Thymus (tissue), 11 donors: Measurements from ENCODE around the gene FGF12. TPM values are rescaled to one million over a fixed set of nuclear protein-coding genes. Genes with fewer than 3 reads are reported as not detected.

ENCODE experiments used
- DNase-seq, 9 donors: peaks; one replicate each; pipeline ENCODE4 v3.0.0-alpha.2; 2013; ENCODE audit warnings: low spot score in 9 of 9, low read depth in 6 of 9, missing footprints in 1 of 9
- H3K27ac ChIP-seq, 2 donors: one replicate each; pipeline ENCODE4 v1.5.1; 2013; ENCODE audit warnings: control low read depth in 1 of 2, low read depth in 1 of 2, low read length in 1 of 2, mild to moderate bottlenecking in 1 of 2, moderate library complexity in 1 of 2
- H3K27me3 ChIP-seq, 2 donors: one replicate each; pipeline ENCODE4 v1.5.1; 2013; ENCODE audit warnings: low read length in 1 of 2; ENCODE audit not compliant: control insufficient read depth in 2 of 2, insufficient read depth in 1 of 2
- H3K36me3 ChIP-seq, 2 donors: one replicate each; pipeline ENCODE4 v1.5.1; 2013; ENCODE audit warnings: low read length in 1 of 2, mild to moderate bottlenecking in 1 of 2, moderate library complexity in 1 of 2; ENCODE audit not compliant: control insufficient read depth in 2 of 2, insufficient read depth in 2 of 2
- H3K4me1 ChIP-seq, 2 donors: one replicate each; pipeline ENCODE4 v1.5.1; 2013; ENCODE audit warnings: low read length in 2 of 2; ENCODE audit not compliant: control insufficient read depth in 2 of 2, insufficient read depth in 2 of 2
- H3K4me3 ChIP-seq, 2 donors: one replicate each; pipeline ENCODE4 v1.5.1; 2013; ENCODE audit warnings: low read length in 2 of 2, control low read depth in 1 of 2, mild to moderate bottlenecking in 1 of 2
- H3K9me3 ChIP-seq, 2 donors: one replicate each; pipeline ENCODE4 v1.5.1; 2013; ENCODE audit warnings: low read length in 1 of 2, mild to moderate bottlenecking in 1 of 2; ENCODE audit not compliant: control insufficient read depth in 2 of 2, insufficient read depth in 1 of 2
- WGBS: extraction: QIAGEN DNeasy Blood & Tissue Kit; methylation state at CpG from one replicate; pipeline ENCODE4 v1.1.7; 2013; 5-methylcytosine and 5-hydroxymethylcytosine counted together
- polyA plus RNA-seq: library from polyadenylated mRNA; stranded (reverse); fragments of 200-250 nt; gene quantifications from one replicate; pipeline ENCODE4 v1.2.3, GENCODE V29; 2013
- total RNA-seq: library from RNA; stranded (reverse); fragments of 120-200 nt; gene quantifications from one replicate; pipeline ENCODE4 v1.2.4, GENCODE V29; 2013
- donor health status: healthy.

The FGF12 gene
- total and polyA plus RNA-seq, 2 donors, result 0.19 to 1.1 TPM

GRCh38 chr3:192553707-192554106, 173.6 kb downstream of the FGF12 start:
- WGBS, result 83% methylated on average over 5 of the region's 5 CpGs
- Histone ChIP-seq H3K4me3 (no peak overlapping the region), H3K36me3 (no peaks in the 10 kb centered on the region), H3K27ac (no peak overlapping the region), H3K4me1 (no peaks in the 10 kb centered on the region), H3K27me3 (no peaks in the 10 kb centered on the region), H3K9me3 (no peaks in the 10 kb centered on the region)
- DNase-seq, result no peak

GRCh38 chr3:192550356-192550755, 177.0 kb downstream of the FGF12 start:
- H3K9me3 ChIP-seq, result no peaks in the 10 kb centered on the region
- WGBS, result 55% methylated on average over 1 of the region's 1 CpG

GRCh38 chr3:192545333-192545732, 182.0 kb downstream of the FGF12 start:
- no peaks in the 10 kb centered on the region for H3K27me3 ChIP-seq
- no peak for DNase-seq

More at GRCh38 chr3:192550356-192550755, 177.0 kb downstream of the FGF12 start:
- Histone ChIP-seq H3K4me3 (no peak overlapping the region), H3K27ac (no peak overlapping the region), H3K27me3 (no peaks in the 10 kb centered on the region), H3K4me1 (no peaks in the 10 kb centered on the region), H3K36me3 (no peaks in the 10 kb centered on the region)
- no peak for DNase-seq

GRCh38 chr3:192543163-192543562, 184.2 kb downstream of the FGF12 start:
- no peaks in the 10 kb centered on the region for H3K27me3 ChIP-seq
- H3K36me3 ChIP-seq, result no peaks in the 10 kb centered on the region
- no peaks in the 10 kb centered on the region for H3K9me3 ChIP-seq
- 95% methylated on average over 3 of the region's 3 CpGs for WGBS
- no peaks in the 10 kb centered on the region for H3K4me1 ChIP-seq
- H3K4me3 ChIP-seq, result no peak overlapping the region
- DNase-seq, result no peak
- H3K27ac ChIP-seq, result no peak overlapping the region

More at GRCh38 chr3:192545333-192545732, 182.0 kb downstream of the FGF12 start:
- Histone ChIP-seq H3K9me3 (no peaks in the 10 kb centered on the region), H3K36me3 (no peaks in the 10 kb centered on the region), H3K27ac (no peak overlapping the region), H3K4me1 (no peaks in the 10 kb centered on the region), H3K4me3 (no peak overlapping the region)
- 63% methylated on average over 5 of the region's 5 CpGs for WGBS

GRCh38 chr3:192516820-192517219, 210.5 kb downstream of the FGF12 start:
- Histone ChIP-seq H3K4me3 (no peak overlapping the region), H3K27me3 (peaks cover 20 to 32% of the 10 kb centered on the region in 2 donors), H3K36me3 (no peaks in the 10 kb centered on the region), H3K4me1 (no peaks in the 10 kb centered on the region), H3K27ac (no peak overlapping the region), H3K9me3 (peaks cover 0 to 10% of the 10 kb centered on the region in 2 donors)
- no peak for DNase-seq
- WGBS, result 73% methylated on average over 7 of the region's 7 CpGs

- no peaks in the 10 kb centered on the region for H3K4me1 ChIP-seq
- no peak overlapping the region for H3K27ac ChIP-seq
- H3K9me3 ChIP-seq, result peaks cover 0 to 10% of the 10 kb centered on the region in 2 donors
- no peak for DNase-seq
- H3K27me3 ChIP-seq, result peaks cover 20 to 32% of the 10 kb centered on the region in 2 donors
- H3K36me3 ChIP-seq, result no peaks in the 10 kb centered on the region
- H3K4me3 ChIP-seq, result no peak overlapping the region
- WGBS, result 13% methylated on average over 10 of the region's 10 CpGs
Measured at GRCh38 chr3:192515664-192516045, 211.7 kb downstream of the FGF12 start.

- H3K9me3 ChIP-seq, result peaks cover 0 to 10% of the 10 kb centered on the region in 2 donors
- H3K4me3 ChIP-seq, result no peak overlapping the region
- H3K27ac ChIP-seq, result no peak overlapping the region
- 8% methylated on average over 74 of the region's 74 CpGs for WGBS
- no peaks in the 10 kb centered on the region for H3K4me1 ChIP-seq
- no peak for DNase-seq
- no peaks in the 10 kb centered on the region for H3K36me3 ChIP-seq
- H3K27me3 ChIP-seq, result peaks cover 20 to 32% of the 10 kb centered on the region in 2 donors
Measured at GRCh38 chr3:192514754-192515663, 212.3 kb downstream of the FGF12 start.

- Histone ChIP-seq H3K27me3 (peaks cover 20 to 32% of the 10 kb centered on the region in 2 donors), H3K27ac (no peak overlapping the region)
- DNase-seq, result peak in 6 of 9 donors; percentile 0 to 39 (median 6)
Measured at GRCh38 chr3:192514081-192514753, 213.1 kb downstream of the FGF12 start.

GRCh38 chr3:192505731-192506130, 221.6 kb downstream of the FGF12 start:
- no peaks in the 10 kb centered on the region for H3K4me1 ChIP-seq
- 78% methylated on average over 6 of the region's 6 CpGs for WGBS
- H3K27me3 ChIP-seq, result no peaks in the 10 kb centered on the region
- no peak overlapping the region for H3K4me3 ChIP-seq
- no peaks in the 10 kb centered on the region for H3K36me3 ChIP-seq
- no peaks in the 10 kb centered on the region for H3K9me3 ChIP-seq
- no peak for DNase-seq
- H3K27ac ChIP-seq, result no peak overlapping the region

More at GRCh38 chr3:192514081-192514753, 213.1 kb downstream of the FGF12 start:
- H3K4me1 ChIP-seq, result no peaks in the 10 kb centered on the region
- peaks cover 0 to 10% of the 10 kb centered on the region in 2 donors for H3K9me3 ChIP-seq
- WGBS, result 6% methylated on average over 39 of the region's 39 CpGs
- H3K36me3 ChIP-seq, result no peaks in the 10 kb centered on the region
- no peak overlapping the region for H3K4me3 ChIP-seq
